Prostate gland (tissue), 2 donors: ENCODE data around the gene CAMK2B.

ENCODE experiments used
- POLR2A ChIP-seq: fragments of 450-650 bp; IDR thresholded peaks from one replicate; pipeline ENCODE4 v1.6.1; 2016; ENCODE audit warnings: antibody characterized with exemption, mild to moderate bottlenecking
- POLR2AphosphoS5 ChIP-seq: sonication (generic); formaldehyde crosslinking; IDR thresholded peaks from one replicate; pipeline ENCODE4 v1.6.1; 2017; ENCODE audit warnings: antibody characterized with exemption
- TF ChIP-seq, protein P1 (sequence below), 4 experiments: fragments of 200-600 bp in 2 of 4; fragments of 450-650 bp in 2 of 4; sonication (generic) in 2 of 4; IDR thresholded peaks; 1 replicate in 3 of 4; 2 replicates in 1 of 4; pipeline ENCODE4 v1.5.1; 2016 to 2019; ENCODE audit warnings: antibody characterized with exemption in 4 of 4, mild to moderate bottlenecking in 2 of 4, moderate library complexity in 2 of 4

DNA sequence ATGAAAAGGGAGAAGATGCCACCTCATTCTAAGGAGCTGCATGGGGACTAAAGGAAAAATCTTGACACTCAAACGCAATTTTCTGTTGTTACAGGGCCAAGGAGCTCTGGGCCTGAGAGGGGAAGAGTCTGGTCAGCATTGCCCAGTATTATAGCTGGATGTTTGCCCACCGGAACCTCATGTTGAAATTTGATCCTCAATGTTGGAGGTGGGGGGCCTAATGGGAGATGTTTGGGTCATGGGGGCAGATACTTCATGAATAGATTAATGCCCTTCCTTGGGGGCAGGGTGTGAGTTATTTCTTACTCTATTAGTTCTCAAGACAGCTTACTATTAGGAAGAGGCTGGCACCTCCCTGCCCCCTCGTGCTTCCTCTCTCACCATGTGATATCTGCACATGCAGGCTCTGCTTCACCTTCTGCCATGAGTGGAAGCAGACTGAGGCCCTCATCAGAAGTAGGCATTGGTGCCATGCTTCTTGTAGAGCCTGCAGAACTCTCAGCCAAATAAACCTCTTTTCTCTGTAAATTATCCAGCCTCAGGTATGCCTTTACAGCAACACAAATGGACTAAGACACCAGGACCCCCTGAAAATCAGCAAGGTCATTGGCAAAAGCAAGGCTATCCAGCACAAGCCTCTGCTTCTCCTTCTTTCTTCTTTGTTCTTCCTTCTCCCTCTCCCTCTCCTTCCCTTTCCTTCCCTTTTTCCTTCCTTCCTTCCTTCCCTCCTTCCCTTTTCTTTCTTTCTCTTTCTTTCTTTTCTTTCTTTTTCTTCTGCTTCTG is 151.3 kb downstream of the CAMK2B start:
- TF ChIP-seq, protein P1, sequence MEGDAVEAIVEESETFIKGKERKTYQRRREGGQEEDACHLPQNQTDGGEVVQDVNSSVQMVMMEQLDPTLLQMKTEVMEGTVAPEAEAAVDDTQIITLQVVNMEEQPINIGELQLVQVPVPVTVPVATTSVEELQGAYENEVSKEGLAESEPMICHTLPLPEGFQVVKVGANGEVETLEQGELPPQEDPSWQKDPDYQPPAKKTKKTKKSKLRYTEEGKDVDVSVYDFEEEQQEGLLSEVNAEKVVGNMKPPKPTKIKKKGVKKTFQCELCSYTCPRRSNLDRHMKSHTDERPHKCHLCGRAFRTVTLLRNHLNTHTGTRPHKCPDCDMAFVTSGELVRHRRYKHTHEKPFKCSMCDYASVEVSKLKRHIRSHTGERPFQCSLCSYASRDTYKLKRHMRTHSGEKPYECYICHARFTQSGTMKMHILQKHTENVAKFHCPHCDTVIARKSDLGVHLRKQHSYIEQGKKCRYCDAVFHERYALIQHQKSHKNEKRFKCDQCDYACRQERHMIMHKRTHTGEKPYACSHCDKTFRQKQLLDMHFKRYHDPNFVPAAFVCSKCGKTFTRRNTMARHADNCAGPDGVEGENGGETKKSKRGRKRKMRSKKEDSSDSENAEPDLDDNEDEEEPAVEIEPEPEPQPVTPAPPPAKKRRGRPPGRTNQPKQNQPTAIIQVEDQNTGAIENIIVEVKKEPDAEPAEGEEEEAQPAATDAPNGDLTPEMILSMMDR (IDR thresholded peaks at IDR 0.05) = no peak
- TF ChIP-seq POLR2AphosphoS5 = no peak
- no peak for TF ChIP-seq POLR2A
